Endodermal cell (in vitro differentiated cells): Measurements from ENCODE around the gene HNRNPAB. TPM values are rescaled to one million over a fixed set of nuclear protein-coding genes. Genes with fewer than 3 reads are reported as not detected.

Experiments
- DNase-seq: peaks from one replicate; pipeline ENCODE4 v3.0.0-alpha.2; 2017
- H3K27ac ChIP-seq: 2 replicates; pipeline ENCODE4 v1.5.1; 2013; ENCODE audit warnings: mild to moderate bottlenecking, low read depth, low read length, moderate library complexity
- H3K27me3 ChIP-seq: 2 replicates; pipeline ENCODE4 v1.6.1; 2013; ENCODE audit warnings: mild to moderate bottlenecking, low read length, moderate library complexity; ENCODE audit not compliant: insufficient read depth, control insufficient read depth, poor library complexity, severe bottlenecking
- H3K36me3 ChIP-seq: 2 replicates; pipeline ENCODE4 v1.7.0; 2013; ENCODE audit warnings: mild to moderate bottlenecking, low read length, moderate library complexity; ENCODE audit not compliant: control insufficient read depth, insufficient read depth
- H3K4me1 ChIP-seq: one replicate; pipeline ENCODE4 v1.7.0; 2013; ENCODE audit warnings: low read length; ENCODE audit not compliant: control insufficient read depth, insufficient read depth
- H3K4me3 ChIP-seq: 2 replicates; pipeline ENCODE4 v1.5.1; 2013; ENCODE audit warnings: mild to moderate bottlenecking, low read length, moderate library complexity
- H3K9ac ChIP-seq: 2 replicates; pipeline ENCODE4 v1.6.1; 2013; ENCODE audit warnings: mild to moderate bottlenecking, low read length, moderate library complexity; ENCODE audit not compliant: poor library complexity, severe bottlenecking; ENCODE audit errors: extremely low read depth
- H3K9me3 ChIP-seq: 2 replicates; pipeline ENCODE4 v1.6.1; 2013; ENCODE audit warnings: mild to moderate bottlenecking, low read length, moderate library complexity; ENCODE audit not compliant: control insufficient read depth
- H3K27ac Mint-ChIP-seq: 2 replicates; pipeline ENCODE4 v1.8.0; 2020; ENCODE audit warnings: mixed read lengths
- H3K27me3 Mint-ChIP-seq: 2 replicates; pipeline ENCODE4 v1.8.0; 2021; ENCODE audit warnings: mild to moderate bottlenecking, mixed read lengths; ENCODE audit not compliant: insufficient read depth
- H3K36me3 Mint-ChIP-seq: 2 replicates; pipeline ENCODE4 v1.8.0; 2020; ENCODE audit warnings: low read depth, mixed read lengths
- H3K4me1 Mint-ChIP-seq: 2 replicates; pipeline ENCODE4 v1.8.0; 2020; ENCODE audit warnings: mixed read lengths
- H3K4me3 Mint-ChIP-seq: 2 replicates; pipeline ENCODE4 v1.8.0; 2020; ENCODE audit warnings: mild to moderate bottlenecking, moderate library complexity, mixed read lengths
- H3K9me3 Mint-ChIP-seq: 2 replicates; pipeline ENCODE4 v1.8.0; 2020; ENCODE audit warnings: mild to moderate bottlenecking, mixed read lengths
- WGBS, 2 experiments: methylation state at CpG; one replicate each; pipeline versions ENCODE4 v1.1.5 to v1.1.7; 2013; ENCODE audit warnings: missing lambda C conversion rate in 2 of 2, mixed read lengths in 1 of 2; ENCODE audit not compliant: insufficient coverage in 1 of 2, insufficient read length in 1 of 2; 5-methylcytosine and 5-hydroxymethylcytosine counted together
- total RNA-seq, 2 donors: library from RNA; stranded (reverse); fragmentation: NEBNext Ultra II Directional in 1 of 2; extraction: Animal tissue kit (Norgen Biotek cat#: 25700) in 1 of 2; gene quantifications; 2 replicates in 1 of 2; 3 replicates in 1 of 2; pipeline ENCODE4 v1.2.1, GENCODE V29; 2021
- TF ChIP-seq, protein P1 (sequence below): fragments of 200-600 bp; sonication (generic); conservative IDR thresholded peaks from 2 replicates; pipeline ENCODE4 v1.5.0; 2021; ENCODE audit warnings: antibody characterized with exemption, mild to moderate bottlenecking

HNRNPAB gene
- total RNA-seq, 2 donors from 2014 or later, result 343 to 353 TPM

DNA sequence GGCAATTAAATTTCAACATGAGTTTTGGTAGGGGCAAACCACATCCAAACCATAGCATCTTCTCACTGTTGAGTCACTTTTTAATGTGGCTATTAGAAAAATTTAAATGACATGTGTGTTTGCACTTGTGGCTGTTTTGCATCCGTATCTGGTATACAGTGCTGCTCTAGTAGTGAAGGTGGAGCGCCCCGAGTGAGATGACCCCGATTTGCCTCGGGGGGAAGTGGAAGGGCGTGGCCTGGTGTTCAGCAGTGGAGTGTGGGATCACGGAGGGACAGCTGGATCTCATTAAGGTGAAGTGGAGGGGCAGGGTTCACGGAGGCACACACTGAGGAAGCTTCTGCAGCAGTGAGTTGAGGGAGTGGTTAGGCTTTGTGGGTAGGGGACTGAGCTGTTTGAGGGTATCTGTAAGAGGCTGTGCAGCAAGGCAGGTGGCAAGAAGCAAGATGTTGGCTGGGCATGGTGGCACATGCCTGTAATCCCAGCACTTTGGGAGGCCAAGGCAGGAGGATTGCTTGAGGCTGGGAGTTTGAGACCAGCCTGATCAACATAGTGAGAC is 11.0 kb upstream of the HNRNPAB start:
- 87 to 92% methylated on average over 6 to 8 of the region's 8 CpGs for WGBS, 2 experiments
- H3K4me1 ChIP-seq, result no peaks in the 10 kb centered on the region
- peaks cover 22% of the 10 kb centered on the region for H3K9me3 Mint-ChIP-seq
- H3K4me1 Mint-ChIP-seq, result peaks cover 4% of the 10 kb centered on the region
- H3K36me3 ChIP-seq, result no peaks in the 10 kb centered on the region
- no peak overlapping the region for H3K9ac ChIP-seq
- DNase-seq, result no peak
- TF ChIP-seq, protein P1, sequence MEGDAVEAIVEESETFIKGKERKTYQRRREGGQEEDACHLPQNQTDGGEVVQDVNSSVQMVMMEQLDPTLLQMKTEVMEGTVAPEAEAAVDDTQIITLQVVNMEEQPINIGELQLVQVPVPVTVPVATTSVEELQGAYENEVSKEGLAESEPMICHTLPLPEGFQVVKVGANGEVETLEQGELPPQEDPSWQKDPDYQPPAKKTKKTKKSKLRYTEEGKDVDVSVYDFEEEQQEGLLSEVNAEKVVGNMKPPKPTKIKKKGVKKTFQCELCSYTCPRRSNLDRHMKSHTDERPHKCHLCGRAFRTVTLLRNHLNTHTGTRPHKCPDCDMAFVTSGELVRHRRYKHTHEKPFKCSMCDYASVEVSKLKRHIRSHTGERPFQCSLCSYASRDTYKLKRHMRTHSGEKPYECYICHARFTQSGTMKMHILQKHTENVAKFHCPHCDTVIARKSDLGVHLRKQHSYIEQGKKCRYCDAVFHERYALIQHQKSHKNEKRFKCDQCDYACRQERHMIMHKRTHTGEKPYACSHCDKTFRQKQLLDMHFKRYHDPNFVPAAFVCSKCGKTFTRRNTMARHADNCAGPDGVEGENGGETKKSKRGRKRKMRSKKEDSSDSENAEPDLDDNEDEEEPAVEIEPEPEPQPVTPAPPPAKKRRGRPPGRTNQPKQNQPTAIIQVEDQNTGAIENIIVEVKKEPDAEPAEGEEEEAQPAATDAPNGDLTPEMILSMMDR, result no peak
- no peak overlapping the region for H3K27ac ChIP-seq
- H3K36me3 Mint-ChIP-seq, result peaks cover 2% of the 10 kb centered on the region
- no peaks in the 10 kb centered on the region for H3K27me3 ChIP-seq
- peaks cover 16% of the 10 kb centered on the region for H3K9me3 ChIP-seq
- H3K27ac Mint-ChIP-seq, result no peak overlapping the region
- H3K4me3 ChIP-seq, result no peak overlapping the region
- H3K27me3 Mint-ChIP-seq, result peaks cover 7% of the 10 kb centered on the region
- no peak overlapping the region for H3K4me3 Mint-ChIP-seq

DNA sequence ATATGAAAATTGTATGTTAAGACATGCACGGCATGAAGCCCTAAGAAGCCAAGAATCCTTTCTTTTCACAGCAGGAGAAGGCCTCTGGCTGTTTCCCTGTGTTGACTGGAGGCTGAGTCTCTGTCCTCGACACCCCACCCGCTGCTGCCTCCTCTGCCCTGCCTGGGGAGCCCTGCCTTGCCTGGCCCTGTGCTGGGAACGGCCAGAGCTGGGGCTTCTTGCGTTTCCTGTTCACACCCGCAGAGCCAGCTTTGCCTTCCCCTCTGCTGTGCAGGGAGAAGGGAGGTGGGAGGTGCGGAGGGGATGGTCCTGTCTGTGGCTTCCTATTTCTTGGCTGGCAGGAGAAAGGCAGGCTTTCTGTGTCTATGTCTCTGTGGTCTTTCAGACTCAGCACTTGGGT is 10.3 kb upstream of the HNRNPAB start:
- no peaks in the 10 kb centered on the region for H3K27me3 ChIP-seq
- H3K36me3 ChIP-seq, result no peaks in the 10 kb centered on the region
- H3K4me3 ChIP-seq, result no peak overlapping the region
- no peak overlapping the region for H3K27ac ChIP-seq
- H3K9me3 ChIP-seq, result peaks cover 16% of the 10 kb centered on the region
- 63 to 75% methylated on average over 4 to 7 of the region's 7 CpGs for WGBS, 2 experiments
- Mint-ChIP-seq H3K36me3 (peaks cover 2% of the 10 kb centered on the region), H3K4me3 (no peak overlapping the region), H3K4me1 (peaks cover 4% of the 10 kb centered on the region), H3K9me3 (peaks cover 22% of the 10 kb centered on the region), H3K27ac (no peak overlapping the region), H3K27me3 (peaks cover 8% of the 10 kb centered on the region)
- H3K9ac ChIP-seq, result no peak overlapping the region
- peak; percentile 56 for DNase-seq
- no peaks in the 10 kb centered on the region for H3K4me1 ChIP-seq
- TF ChIP-seq, protein P1, result no peak

DNA sequence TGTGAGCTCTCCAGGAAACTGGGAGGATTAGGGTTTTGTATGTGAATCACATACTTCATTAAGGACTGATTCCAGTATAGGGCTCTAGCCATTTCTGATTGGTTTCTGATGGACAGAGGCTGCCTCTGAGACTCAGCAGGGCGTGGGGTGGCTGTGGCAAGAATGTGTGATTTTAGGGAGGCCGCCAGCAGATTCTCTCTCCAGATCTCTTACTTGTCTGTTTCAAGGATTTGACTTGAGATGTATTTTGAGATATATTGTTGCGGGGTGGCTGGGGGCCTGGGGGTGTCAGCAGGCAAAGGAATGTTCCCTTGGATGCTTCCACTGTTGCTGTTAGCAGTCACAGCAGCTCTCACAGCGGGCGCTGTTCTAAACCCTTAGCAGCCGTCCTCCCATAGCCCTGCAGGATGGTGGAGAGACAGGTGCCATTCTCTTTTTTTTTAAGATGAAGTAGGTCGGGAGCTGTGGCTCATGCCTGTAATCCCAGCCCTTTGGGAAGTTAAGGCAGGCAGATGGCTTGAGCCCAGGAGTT is 8.0 kb upstream of the HNRNPAB start:
- peaks cover 16% of the 10 kb centered on the region for H3K9me3 ChIP-seq
- no peak overlapping the region for H3K4me3 ChIP-seq
- no peaks in the 10 kb centered on the region for H3K36me3 ChIP-seq
- no peaks in the 10 kb centered on the region for H3K4me1 ChIP-seq
- H3K27ac ChIP-seq, result peak overlapping the region; percentile 51
- Mint-ChIP-seq H3K27ac (no peak overlapping the region), H3K9me3 (peaks cover 21% of the 10 kb centered on the region), H3K27me3 (peaks cover 16% of the 10 kb centered on the region), H3K4me1 (peaks cover 4% of the 10 kb centered on the region), H3K36me3 (peaks cover 2% of the 10 kb centered on the region), H3K4me3 (no peak overlapping the region)
- no peak overlapping the region for H3K9ac ChIP-seq
- WGBS, 2 experiments, result 60 to 74% methylated on average over 1 to 7 of the region's 7 CpGs
- DNase-seq, result peak; percentile 53
- TF ChIP-seq, protein P1, result no peak
- H3K27me3 ChIP-seq, result no peaks in the 10 kb centered on the region
